Measurements from ENCODE around the gene NCK1.

DNA sequence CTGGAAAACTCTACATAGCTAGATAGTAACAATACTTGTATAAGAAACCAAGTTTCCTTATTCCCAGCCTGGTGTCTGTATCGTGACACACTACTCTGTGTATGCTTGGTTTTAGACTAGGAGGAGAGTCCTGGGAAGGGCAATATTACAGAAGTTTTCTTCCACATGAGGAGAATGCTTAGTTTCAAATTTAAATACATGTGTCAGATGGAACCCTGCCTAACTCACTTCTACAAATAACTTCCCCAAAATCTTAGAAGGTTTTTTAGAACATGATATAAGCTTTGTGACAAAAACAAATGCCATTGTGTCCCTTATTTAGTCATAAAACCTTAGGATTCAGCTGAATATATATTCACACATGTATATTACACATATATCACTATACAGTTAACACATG, 88.6 kb downstream of the NCK1 start:
- TF ChIP-seq CTCF (conservative IDR thresholded peaks at IDR 0.05; ENCODE audit: low read length): no peak
- no peak for TF ChIP-seq EZH2phosphoT487 (IDR thresholded peaks at IDR 0.05; ENCODE audit: borderline replicate concordance, low read depth, low read length)

Measured in OCI-LY7 (cell line).